C4-2B (cell line): ENCODE measurements around the gene G3BP2.

Experiments
- CTCF ChIP-seq: fragments of 450-650 bp; conservative IDR thresholded peaks from 2 replicates; pipeline ENCODE4 v1.5.1; 2017; ENCODE audit warnings: mild to moderate bottlenecking
- ZFX ChIP-seq: fragments of 450-650 bp; IDR thresholded peaks from 2 replicates; pipeline ENCODE4 v1.6.1; 2017

DNA sequence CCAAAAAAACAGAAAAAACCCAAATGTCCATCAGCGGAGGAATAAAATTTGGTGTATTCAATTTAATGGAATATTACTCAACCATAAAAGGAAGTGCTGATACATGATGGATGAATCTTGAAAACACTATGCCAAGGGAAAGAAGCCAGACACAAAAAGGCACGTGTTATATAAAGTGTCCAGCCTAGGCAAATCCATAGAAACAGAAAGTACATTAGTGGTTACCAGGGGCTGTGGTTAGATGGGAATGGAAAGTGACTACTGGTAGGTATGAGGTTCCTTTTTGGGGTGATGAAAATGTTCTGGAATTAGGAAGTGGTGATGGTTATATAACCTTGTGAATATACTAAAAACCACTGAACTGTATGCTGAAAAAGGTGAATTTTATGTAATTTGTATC lies 39.4 kb downstream of the G3BP2 start:
- TF ChIP-seq CTCF (no peak), ZFX (no peak)
